C4-2B (cell line): ENCODE results near the gene SLAIN1.

ENCODE experiments used
- CTCF ChIP-seq: fragments of 450-650 bp; conservative IDR thresholded peaks from 2 replicates; pipeline ENCODE4 v1.5.1; 2017; ENCODE audit warnings: mild to moderate bottlenecking
- ZFX ChIP-seq: fragments of 450-650 bp; IDR thresholded peaks from 2 replicates; pipeline ENCODE4 v1.6.1; 2017

DNA sequence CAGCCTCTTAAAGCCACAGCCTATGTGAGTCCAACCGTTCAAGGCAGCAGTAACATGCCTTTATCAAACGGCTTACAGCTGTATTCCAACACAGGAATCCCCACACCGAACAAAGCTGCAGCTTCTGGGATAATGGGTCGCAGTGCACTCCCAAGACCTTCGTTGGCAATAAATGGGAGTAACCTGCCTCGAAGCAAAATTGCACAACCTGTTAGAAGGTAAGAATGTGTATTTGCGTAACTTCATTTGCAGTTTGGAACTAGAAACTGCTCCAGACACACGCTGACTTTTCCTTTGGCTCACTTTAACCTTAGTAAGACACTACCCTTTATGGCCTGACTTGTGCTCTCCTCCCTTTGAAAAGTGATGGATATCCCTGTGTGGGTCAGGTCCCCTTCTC lies 63.4 kb downstream of the SLAIN1 start:
- TF ChIP-seq CTCF (no peak), ZFX (no peak)
